ENCODE measurements around the gene FNDC3B.

FNDC3B gene

DNA sequence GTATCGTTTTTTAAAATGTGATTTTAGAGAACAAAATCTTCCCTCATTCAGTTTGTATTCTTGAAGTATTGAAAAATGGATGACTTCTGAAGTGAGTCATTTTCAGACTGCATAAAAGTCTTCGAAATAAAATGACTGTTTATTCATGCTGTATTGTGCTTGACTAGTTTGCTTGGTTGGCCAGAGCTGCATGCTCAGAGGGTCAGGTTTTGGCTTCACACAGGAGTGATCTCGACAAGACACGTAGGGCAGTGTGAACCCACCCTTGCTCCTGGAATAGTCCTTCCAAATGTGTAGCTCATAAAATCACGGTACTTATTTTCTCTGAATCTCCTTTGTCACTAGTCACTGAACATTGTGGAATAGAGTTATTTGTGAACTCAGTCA lies 73.3 kb downstream of the FNDC3B start:
- Histone ChIP-seq H3K27ac (ENCODE audit: low read depth, low read length) (no peak overlapping the region), H3K4me2 (ENCODE audit: low read depth, low read length, poor library complexity, severe bottlenecking) (no peak overlapping the region), H2AFZ (ENCODE audit: low read depth, low read length, severe bottlenecking) (no peak overlapping the region), H3K9me2 (replicated peaks; ENCODE audit: insufficient read depth, low read length) (no peaks in the 10 kb centered on the region), H3K9me3 (ENCODE audit: insufficient read depth, low read length) (no peaks in the 10 kb centered on the region), H3K79me2 (ENCODE audit: insufficient read depth, low read length) (no peaks in the 10 kb centered on the region), H3K36me3 (ENCODE audit: low read length) (no peaks in the 10 kb centered on the region), H4K20me1 (ENCODE audit: low read depth, low read length) (no peaks in the 10 kb centered on the region; the same call in 1 of the 2 replicates), H3K27me3 (ENCODE audit: low read length) (no peaks in the 10 kb centered on the region), H3K4me3 (ENCODE audit: insufficient read depth, low read length, poor library complexity, severe bottlenecking) (no peak overlapping the region), H3F3A (ENCODE audit: insufficient read depth) (no peaks in the 10 kb centered on the region), H3K9ac (ENCODE audit: low read length) (no peak overlapping the region)
- TF ChIP-seq, protein P1, sequence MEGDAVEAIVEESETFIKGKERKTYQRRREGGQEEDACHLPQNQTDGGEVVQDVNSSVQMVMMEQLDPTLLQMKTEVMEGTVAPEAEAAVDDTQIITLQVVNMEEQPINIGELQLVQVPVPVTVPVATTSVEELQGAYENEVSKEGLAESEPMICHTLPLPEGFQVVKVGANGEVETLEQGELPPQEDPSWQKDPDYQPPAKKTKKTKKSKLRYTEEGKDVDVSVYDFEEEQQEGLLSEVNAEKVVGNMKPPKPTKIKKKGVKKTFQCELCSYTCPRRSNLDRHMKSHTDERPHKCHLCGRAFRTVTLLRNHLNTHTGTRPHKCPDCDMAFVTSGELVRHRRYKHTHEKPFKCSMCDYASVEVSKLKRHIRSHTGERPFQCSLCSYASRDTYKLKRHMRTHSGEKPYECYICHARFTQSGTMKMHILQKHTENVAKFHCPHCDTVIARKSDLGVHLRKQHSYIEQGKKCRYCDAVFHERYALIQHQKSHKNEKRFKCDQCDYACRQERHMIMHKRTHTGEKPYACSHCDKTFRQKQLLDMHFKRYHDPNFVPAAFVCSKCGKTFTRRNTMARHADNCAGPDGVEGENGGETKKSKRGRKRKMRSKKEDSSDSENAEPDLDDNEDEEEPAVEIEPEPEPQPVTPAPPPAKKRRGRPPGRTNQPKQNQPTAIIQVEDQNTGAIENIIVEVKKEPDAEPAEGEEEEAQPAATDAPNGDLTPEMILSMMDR (IDR thresholded peaks at IDR 0.05; ENCODE audit: insufficient read depth, low read length, poor library complexity, severe bottlenecking), result no peak
- TF ChIP-seq EZH2phosphoT487 (conservative IDR thresholded peaks at IDR 0.05; ENCODE audit: low read length), result no peak

DNA sequence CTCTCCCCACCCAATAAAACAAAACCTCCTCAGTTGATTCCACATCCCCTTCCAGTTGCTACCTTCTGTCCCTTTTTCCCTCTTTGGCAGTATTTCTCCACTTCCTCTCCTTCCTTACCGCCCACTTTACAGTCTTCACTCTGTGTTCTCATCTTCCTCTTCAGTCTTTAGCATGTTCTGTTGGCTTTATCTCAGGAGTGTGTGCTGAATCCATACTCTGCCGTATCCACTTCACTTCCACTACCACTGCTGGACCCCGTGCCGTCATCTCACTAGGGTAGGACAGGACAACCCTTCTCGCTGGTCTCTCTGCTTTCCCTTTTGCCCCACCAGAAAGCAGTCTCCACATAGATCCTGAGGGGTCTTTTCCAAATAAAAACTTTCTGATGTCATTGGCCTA lies 74.3 kb downstream of the FNDC3B start:
- Histone ChIP-seq H3K9me3 (ENCODE audit: insufficient read depth, low read length) (no peaks in the 10 kb centered on the region), H3F3A (ENCODE audit: insufficient read depth) (no peaks in the 10 kb centered on the region), H3K4me3 (ENCODE audit: insufficient read depth, low read length, poor library complexity, severe bottlenecking) (no peak overlapping the region), H3K36me3 (ENCODE audit: low read length) (no peaks in the 10 kb centered on the region), H3K9me2 (replicated peaks; ENCODE audit: insufficient read depth, low read length) (no peaks in the 10 kb centered on the region), H3K4me2 (ENCODE audit: low read depth, low read length, poor library complexity, severe bottlenecking) (no peak overlapping the region), H3K79me2 (ENCODE audit: insufficient read depth, low read length) (no peaks in the 10 kb centered on the region), H2AFZ (ENCODE audit: low read depth, low read length, severe bottlenecking) (no peak overlapping the region), H4K20me1 (ENCODE audit: low read depth, low read length) (no peaks in the 10 kb centered on the region; the same call in 1 of the 2 replicates), H3K27ac (ENCODE audit: low read depth, low read length) (no peak overlapping the region), H3K9ac (ENCODE audit: low read length) (no peak overlapping the region), H3K27me3 (ENCODE audit: low read length) (no peaks in the 10 kb centered on the region)
- TF ChIP-seq, protein P1 (IDR thresholded peaks at IDR 0.05; ENCODE audit: insufficient read depth, low read length, poor library complexity, severe bottlenecking), result no peak
- no peak for TF ChIP-seq EZH2phosphoT487 (conservative IDR thresholded peaks at IDR 0.05; ENCODE audit: low read length)

DNA sequence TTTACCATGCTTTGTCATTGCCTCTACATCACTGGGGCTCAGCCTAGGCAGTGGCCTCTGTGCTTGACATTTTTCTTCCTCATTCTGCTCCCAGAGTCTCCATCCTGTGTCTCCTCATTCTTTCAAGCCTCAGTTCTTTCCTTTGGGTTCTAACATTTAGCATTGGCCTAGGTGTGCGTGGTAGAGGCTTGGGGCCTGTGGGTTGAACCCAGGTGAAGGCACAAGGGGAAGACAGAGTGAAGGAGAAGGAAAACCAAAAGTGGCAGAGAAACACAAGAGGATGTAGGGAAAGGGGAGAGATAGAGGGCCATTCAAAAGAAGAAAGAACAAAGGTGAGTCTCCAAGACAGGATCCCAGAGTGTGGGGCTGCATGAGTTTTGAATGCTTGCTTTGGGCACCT lies 75.7 kb downstream of the FNDC3B start:
- H3K27ac ChIP-seq (ENCODE audit: low read depth, low read length), result no peak overlapping the region

More for the DNA sequence above, 75.7 kb downstream of the FNDC3B start:
- Histone ChIP-seq H3K9ac (ENCODE audit: low read length) (no peak overlapping the region), H3K79me2 (ENCODE audit: insufficient read depth, low read length) (no peaks in the 10 kb centered on the region), H3K4me3 (ENCODE audit: insufficient read depth, low read length, poor library complexity, severe bottlenecking) (no peak overlapping the region), H3K27me3 (ENCODE audit: low read length) (no peaks in the 10 kb centered on the region), H3K9me2 (replicated peaks; ENCODE audit: insufficient read depth, low read length) (no peaks in the 10 kb centered on the region), H3K36me3 (ENCODE audit: low read length) (no peaks in the 10 kb centered on the region), H2AFZ (ENCODE audit: low read depth, low read length, severe bottlenecking) (no peak overlapping the region), H3K9me3 (ENCODE audit: insufficient read depth, low read length) (no peaks in the 10 kb centered on the region), H3F3A (ENCODE audit: insufficient read depth) (no peaks in the 10 kb centered on the region), H4K20me1 (ENCODE audit: low read depth, low read length) (peaks cover 2% of the 10 kb centered on the region; the same call in 1 of the 2 replicates), H3K4me2 (ENCODE audit: low read depth, low read length, poor library complexity, severe bottlenecking) (no peak overlapping the region)
- TF ChIP-seq, protein P1 (IDR thresholded peaks at IDR 0.05; ENCODE audit: insufficient read depth, low read length, poor library complexity, severe bottlenecking), result no peak

Data from SU-DHL-6 (cell line).